Measurements from ENCODE around the gene ANKRD34A. TPM values are rescaled to one million over a fixed set of nuclear protein-coding genes. Genes with fewer than 3 reads are reported as not detected.

The ANKRD34A gene
- total and polyA plus RNA-seq, 2 of the 13 experiments (the other 11 are each of a cell fraction or from before 2014, with no cell fraction given): 0.05 to 0.07 TPM

- Histone ChIP-seq H3K4me2 (ENCODE audit: low read depth, low read length) (peak overlapping the region; percentile 40; the same call in 1 of the 2 replicates), H2AFZ (ENCODE audit: low read length) (no peak overlapping the region), H3K27ac (ENCODE audit: extremely low read length, insufficient read depth, low read length) (no peak overlapping the region), H4K20me1 (ENCODE audit: insufficient read depth, low read length) (no peaks in the 10 kb centered on the region), H3K27me3 (ENCODE audit: control insufficient read depth in 1 of 2, insufficient read depth in 2 of 2, low read length in 2 of 2) (no peaks in the 10 kb centered on the region), H3K4me3 (replicated peaks in 1 of 3; ENCODE audit: insufficient read depth in 1 of 3, low read depth in 2 of 3, low read length in 3 of 3) (no peak overlapping the region), H3K9ac (ENCODE audit: insufficient read depth, low read depth, low read length) (no peak overlapping the region), H3K36me3 (replicated peaks in 1 of 2; ENCODE audit: control insufficient read depth in 1 of 2, insufficient read depth in 2 of 2, low read length in 2 of 2) (no peaks in the 10 kb centered on the region), H3K79me2 (ENCODE audit: insufficient read depth, low read length) (no peaks in the 10 kb centered on the region), H3K9me3 (ENCODE audit: low read length) (no peaks in the 10 kb centered on the region), H3K4me1 (ENCODE audit: insufficient read depth, low read length) (peaks cover 66% of the 10 kb centered on the region)
- FAIRE-seq: peak; percentile 59
- ATAC-seq: peak; percentile 53
- in situ Hi-C loops (cut with HindIII; ENCODE audit: extremely low pct_ligation_motif_present, low pct_unique_long_range_greater_than_20kb) (loop anchor here (5.0 kb wide), 1 partner anchor 33 kb away; no protein-coding TSS in a partner anchor), intact Hi-C loops (cut with micrococcal nuclease; ENCODE audit: unreplicated experiment) (loop anchor here (5.0 kb wide), 1 partner anchor 87 kb away; no protein-coding TSS in a partner anchor)
- POLR2A ChIA-PET: interaction anchor here (0.6 to 2.9 kb wide), 5 partner anchors 14 to 72 kb away, joined by 3 to 9 read pairs (median 5); partner anchors contain the start of genes ANKRD34A, POLR3GL and RBM8A
- 59% methylated on average over 9 of the region's 9 CpGs for WGBS (ENCODE audit: low lambda C conversion rate)
- no TSS peak for BruUV-seq (replicated peaks)
- peak; percentile 50 for DNase-seq (ENCODE audit: low spot score)
- CTCF ChIA-PET (ENCODE audit: low intra/inter-chr PET ratio, low total read pairs): interaction anchor here (1.3 to 4.4 kb wide), 3 partner anchors 28 to 87 kb away, joined by 4 to 60 read pairs (median 23); no protein-coding TSS in a partner anchor
- 0 out of 2 replicates have a peak, but pooled peaks have one; percentile 14 for TF ChIP-seq MED1 (CRISPR knock-in tag; IDR thresholded peaks at IDR 0.05)
- TF ChIP-seq, protein P1, sequence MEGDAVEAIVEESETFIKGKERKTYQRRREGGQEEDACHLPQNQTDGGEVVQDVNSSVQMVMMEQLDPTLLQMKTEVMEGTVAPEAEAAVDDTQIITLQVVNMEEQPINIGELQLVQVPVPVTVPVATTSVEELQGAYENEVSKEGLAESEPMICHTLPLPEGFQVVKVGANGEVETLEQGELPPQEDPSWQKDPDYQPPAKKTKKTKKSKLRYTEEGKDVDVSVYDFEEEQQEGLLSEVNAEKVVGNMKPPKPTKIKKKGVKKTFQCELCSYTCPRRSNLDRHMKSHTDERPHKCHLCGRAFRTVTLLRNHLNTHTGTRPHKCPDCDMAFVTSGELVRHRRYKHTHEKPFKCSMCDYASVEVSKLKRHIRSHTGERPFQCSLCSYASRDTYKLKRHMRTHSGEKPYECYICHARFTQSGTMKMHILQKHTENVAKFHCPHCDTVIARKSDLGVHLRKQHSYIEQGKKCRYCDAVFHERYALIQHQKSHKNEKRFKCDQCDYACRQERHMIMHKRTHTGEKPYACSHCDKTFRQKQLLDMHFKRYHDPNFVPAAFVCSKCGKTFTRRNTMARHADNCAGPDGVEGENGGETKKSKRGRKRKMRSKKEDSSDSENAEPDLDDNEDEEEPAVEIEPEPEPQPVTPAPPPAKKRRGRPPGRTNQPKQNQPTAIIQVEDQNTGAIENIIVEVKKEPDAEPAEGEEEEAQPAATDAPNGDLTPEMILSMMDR (CRISPR knock-in tag; IDR thresholded peaks at IDR 0.05): peak; percentile 47
- TF ChIP-seq HNF1B (CRISPR knock-in tag; IDR thresholded peaks at IDR 0.05): no peak
- peak; percentile 40; the same call in 1 of the 2 replicates for TF ChIP-seq TFAP4 (IDR thresholded peaks at IDR 0.05; ENCODE audit: borderline replicate concordance, low read depth)
- TF ChIP-seq GATAD2A (CRISPR knock-in tag; IDR thresholded peaks at IDR 0.05): peak; percentile 32; the same call in 1 of the 2 replicates
- TF ChIP-seq HDAC1 (CRISPR knock-in tag; IDR thresholded peaks at IDR 0.05): no peak
- TF ChIP-seq GABPA (IDR thresholded peaks at IDR 0.05; ENCODE audit: low read depth, low read length): no peak
- TF ChIP-seq GABPA (CRISPR knock-in tag; IDR thresholded peaks at IDR 0.05; ENCODE audit: low read depth): peak; percentile 14; the same call in 1 of the 2 replicates
- 0 out of 2 replicates have a peak, but pooled peaks have one; percentile 32 for TF ChIP-seq ZMYM4 (CRISPR knock-in tag; IDR thresholded peaks at IDR 0.05)
- TF ChIP-seq, protein P2, sequence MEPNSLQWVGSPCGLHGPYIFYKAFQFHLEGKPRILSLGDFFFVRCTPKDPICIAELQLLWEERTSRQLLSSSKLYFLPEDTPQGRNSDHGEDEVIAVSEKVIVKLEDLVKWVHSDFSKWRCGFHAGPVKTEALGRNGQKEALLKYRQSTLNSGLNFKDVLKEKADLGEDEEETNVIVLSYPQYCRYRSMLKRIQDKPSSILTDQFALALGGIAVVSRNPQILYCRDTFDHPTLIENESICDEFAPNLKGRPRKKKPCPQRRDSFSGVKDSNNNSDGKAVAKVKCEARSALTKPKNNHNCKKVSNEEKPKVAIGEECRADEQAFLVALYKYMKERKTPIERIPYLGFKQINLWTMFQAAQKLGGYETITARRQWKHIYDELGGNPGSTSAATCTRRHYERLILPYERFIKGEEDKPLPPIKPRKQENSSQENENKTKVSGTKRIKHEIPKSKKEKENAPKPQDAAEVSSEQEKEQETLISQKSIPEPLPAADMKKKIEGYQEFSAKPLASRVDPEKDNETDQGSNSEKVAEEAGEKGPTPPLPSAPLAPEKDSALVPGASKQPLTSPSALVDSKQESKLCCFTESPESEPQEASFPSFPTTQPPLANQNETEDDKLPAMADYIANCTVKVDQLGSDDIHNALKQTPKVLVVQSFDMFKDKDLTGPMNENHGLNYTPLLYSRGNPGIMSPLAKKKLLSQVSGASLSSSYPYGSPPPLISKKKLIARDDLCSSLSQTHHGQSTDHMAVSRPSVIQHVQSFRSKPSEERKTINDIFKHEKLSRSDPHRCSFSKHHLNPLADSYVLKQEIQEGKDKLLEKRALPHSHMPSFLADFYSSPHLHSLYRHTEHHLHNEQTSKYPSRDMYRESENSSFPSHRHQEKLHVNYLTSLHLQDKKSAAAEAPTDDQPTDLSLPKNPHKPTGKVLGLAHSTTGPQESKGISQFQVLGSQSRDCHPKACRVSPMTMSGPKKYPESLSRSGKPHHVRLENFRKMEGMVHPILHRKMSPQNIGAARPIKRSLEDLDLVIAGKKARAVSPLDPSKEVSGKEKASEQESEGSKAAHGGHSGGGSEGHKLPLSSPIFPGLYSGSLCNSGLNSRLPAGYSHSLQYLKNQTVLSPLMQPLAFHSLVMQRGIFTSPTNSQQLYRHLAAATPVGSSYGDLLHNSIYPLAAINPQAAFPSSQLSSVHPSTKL (CRISPR knock-in tag; IDR thresholded peaks at IDR 0.05): peak; percentile 34; the same call in 1 of the 2 replicates
- TF ChIP-seq EP300 (IDR thresholded peaks at IDR 0.05; ENCODE audit: low read depth in 2 of 2, low read length in 2 of 2): no peak
- no peak for TF ChIP-seq EP300 (CRISPR knock-in tag; IDR thresholded peaks at IDR 0.05; ENCODE audit: borderline replicate concordance)
- TF ChIP-seq SNAI1 (CRISPR knock-in tag; IDR thresholded peaks at IDR 0.05; ENCODE audit: borderline replicate concordance): no peak
- TF ChIP-seq SP4 (CRISPR knock-in tag; IDR thresholded peaks at IDR 0.05): no peak
- 0 out of 2 replicates have a peak, but pooled peaks have one; percentile 13 for TF ChIP-seq SALL1 (CRISPR knock-in tag; IDR thresholded peaks at IDR 0.05)
Observed at GRCh38 chr1:145978854-145979745, 14.7 kb upstream of the ANKRD34A start.
